GM23338 (cell line): ENCODE data around the gene C2CD2L. TPM values are rescaled to one million over a fixed set of nuclear protein-coding genes. Genes with fewer than 3 reads are reported as not detected.

Experiments
- ATAC-seq: fragments of 200-7000 bp; cut with Tn5 transposase; 3 replicates; pipeline ENCODE4 v1.9.1; 2020
- DNase-seq: peaks from one replicate; pipeline ENCODE4 v3.0.0-alpha.2; 2015; ENCODE audit warnings: low spot score
- H2AFZ ChIP-seq: fragments of 200-600 bp; sonication (generic); 2 replicates; pipeline ENCODE4 v1.8.0; 2016; ENCODE audit warnings: antibody characterized with exemption, mild to moderate bottlenecking, moderate library complexity
- H3F3A ChIP-seq: fragments of 200-600 bp; sonication (generic); replicated peaks from 2 replicates; pipeline ENCODE4 v1.8.0; 2017; ENCODE audit warnings: antibody characterized with exemption, mixed run types, low read depth
- H3K27ac ChIP-seq: fragments of 200-600 bp; sonication (generic); 2 replicates; pipeline ENCODE4 v1.6.1; 2016; ENCODE audit warnings: low read depth
- H3K27me3 ChIP-seq: fragments of 200-600 bp; sonication (generic); 2 replicates; pipeline ENCODE4 v1.8.0; 2016; ENCODE audit warnings: mild to moderate bottlenecking, mixed run types, moderate library complexity; ENCODE audit not compliant: insufficient read depth
- H3K36me3 ChIP-seq: fragments of 200-600 bp; sonication (generic); 2 replicates; pipeline ENCODE4 v1.8.0; 2016; ENCODE audit warnings: mild to moderate bottlenecking; ENCODE audit not compliant: insufficient read depth
- H3K4me1 ChIP-seq: fragments of 200-600 bp; sonication (generic); 2 replicates; pipeline ENCODE4 v1.8.0; 2016; ENCODE audit warnings: mild to moderate bottlenecking, moderate library complexity; ENCODE audit not compliant: insufficient read depth
- H3K4me2 ChIP-seq: fragments of 200-600 bp; sonication (generic); 2 replicates; pipeline ENCODE4 v1.7.1; 2017; ENCODE audit warnings: mixed run types
- H3K4me3 ChIP-seq: fragments of 200-600 bp; sonication (generic); 2 replicates; pipeline ENCODE4 v1.6.1; 2016; ENCODE audit warnings: mixed run types
- H3K79me2 ChIP-seq: fragments of 200-600 bp; sonication (generic); replicated peaks from 2 replicates; pipeline ENCODE4 v1.8.0; 2017; ENCODE audit warnings: mild to moderate bottlenecking; ENCODE audit not compliant: insufficient read depth
- H3K9me2 ChIP-seq: fragments of 200-600 bp; sonication (generic); 2 replicates; pipeline ENCODE4 v1.8.0; 2017; ENCODE audit not compliant: insufficient read depth
- H4K20me1 ChIP-seq: fragments of 200-600 bp; sonication (generic); replicated peaks from 2 replicates; pipeline ENCODE4 v1.8.0; 2017; ENCODE audit warnings: mild to moderate bottlenecking; ENCODE audit not compliant: insufficient read depth
- H3K27ac Mint-ChIP-seq: 2 replicates; pipeline ENCODE4 v1.8.0; 2020; ENCODE audit warnings: inconsistent platforms, mild to moderate bottlenecking, moderate library complexity, mixed read lengths
- H3K27me3 Mint-ChIP-seq: 3 replicates; pipeline ENCODE4 v1.8.0; 2022; ENCODE audit warnings: low read depth, mild to moderate bottlenecking, moderate library complexity, mixed read lengths, inconsistent platforms; ENCODE audit not compliant: insufficient read depth, poor library complexity
- H3K36me3 Mint-ChIP-seq: 3 replicates; pipeline ENCODE4 v1.8.0; 2021; ENCODE audit warnings: low read depth, mild to moderate bottlenecking, inconsistent platforms, moderate library complexity, mixed read lengths
- H3K4me1 Mint-ChIP-seq: 3 replicates; pipeline ENCODE4 v1.8.0; 2020; ENCODE audit warnings: mild to moderate bottlenecking, inconsistent platforms, mixed read lengths
- H3K4me3 Mint-ChIP-seq: 3 replicates; pipeline ENCODE4 v1.8.0; 2021; ENCODE audit warnings: moderate library complexity, mild to moderate bottlenecking, inconsistent platforms, mixed read lengths
- H3K9me3 Mint-ChIP-seq: 3 replicates; pipeline ENCODE4 v1.8.0; 2020; ENCODE audit warnings: moderate library complexity, mild to moderate bottlenecking, inconsistent platforms, mixed read lengths
- CREB1 ChIP-seq: fragments of 250-450 bp; sonication (Bioruptor Pico); IDR thresholded peaks from 2 replicates; pipeline ENCODE4 v1.5.0; 2020; ENCODE audit warnings: low read depth, mild to moderate bottlenecking, moderate library complexity
- CTCF ChIP-seq, 2 experiments: fragments of 200-600 bp in 1 of 2; sonication (generic) in 1 of 2; conservative IDR thresholded peaks; 2 replicates each; pipeline versions ENCODE4 v1.5.1 to v1.6.1; 2016 to 2017; ENCODE audit warnings: antibody characterized with exemption in 2 of 2, low read depth in 2 of 2, mild to moderate bottlenecking in 2 of 2, moderate library complexity in 1 of 2
- ETS1 ChIP-seq: IDR thresholded peaks from 2 replicates; pipeline ENCODE4 v1.6.1; 2016; ENCODE audit warnings: antibody characterized with exemption
- EZH2 ChIP-seq: fragments of 200-600 bp; sonication (generic); IDR thresholded peaks from one replicate; pipeline ENCODE4 v1.8.0; 2017; ENCODE audit warnings: antibody characterized with exemption, mild to moderate bottlenecking, low read depth; ENCODE audit not compliant: unreplicated experiment
- EZH2phosphoT487 ChIP-seq: fragments of 200-600 bp; sonication (generic); IDR thresholded peaks from one replicate; pipeline ENCODE4 v1.8.1; 2018; ENCODE audit warnings: antibody characterized with exemption; ENCODE audit not compliant: unreplicated experiment
- NANOG ChIP-seq: IDR thresholded peaks from 2 replicates; pipeline ENCODE4 v1.6.1; 2016; ENCODE audit warnings: antibody characterized with exemption, borderline replicate concordance
- ZNF114 ChIP-seq: fragments of 250-450 bp; sonication (Bioruptor Pico); IDR thresholded peaks from 2 replicates; pipeline ENCODE4 v1.5.0; 2020; ENCODE audit warnings: mild to moderate bottlenecking, moderate library complexity
- ZNF331 ChIP-seq: fragments of 250-450 bp; sonication (Bioruptor Pico); IDR thresholded peaks from 2 replicates; pipeline ENCODE4 v1.5.0; 2020; ENCODE audit warnings: low read depth, mild to moderate bottlenecking, moderate library complexity
- ZNF462 ChIP-seq: fragments of 250-450 bp; sonication (Bioruptor Pico); IDR thresholded peaks from 2 replicates; pipeline ENCODE4 v1.5.0; 2020; ENCODE audit warnings: mild to moderate bottlenecking, moderate library complexity
- polyA plus RNA-seq: library from polyadenylated mRNA; unstranded; fragments of >200 nt; fragmentation: Nextera tagmentation; extraction: Ambion mirVana; gene quantifications from 2 replicates; pipeline ENCODE4 v1.2.1, GENCODE V29; 2016
- total RNA-seq: library from RNA; depleted of rRNA; stranded (reverse); fragments of >200 nt; shearing (Covaris generic); gene quantifications from 2 replicates; pipeline ENCODE4 v1.2.3, GENCODE V29; 2014

The C2CD2L gene
- total and polyA plus RNA-seq, 2 experiments from 2014 or later, result 1.4 to 4.4 TPM

- no peaks in the 10 kb centered on the region for H3K36me3 ChIP-seq
- no peak overlapping the region for H2AFZ ChIP-seq
- no peak overlapping the region for H3K27ac ChIP-seq
- no peak overlapping the region for H3K4me3 ChIP-seq
- no peaks in the 10 kb centered on the region; the same call in 2 of the 3 replicates for H3K36me3 Mint-ChIP-seq
- peaks cover 10% of the 10 kb centered on the region for H3K4me1 Mint-ChIP-seq
- no peak overlapping the region for H3K4me2 ChIP-seq
- H3K4me1 ChIP-seq, result peaks cover 12% of the 10 kb centered on the region
- no peak for DNase-seq
- H3K79me2 ChIP-seq, result peaks cover under 1% of the 10 kb centered on the region; the same call in 1 of the 2 replicates
- no peaks in the 10 kb centered on the region for H3K9me3 Mint-ChIP-seq
- TF ChIP-seq ZNF331 (CRISPR knock-in tag) (no peak), CTCF (conservative IDR thresholded peaks at IDR 0.05; ENCODE audit: low read depth in 2 of 2) (no peak), EZH2phosphoT487 (no peak), NANOG (no peak)
- H3F3A ChIP-seq, result 0 out of 2 replicates have a peak, but pooled peaks cover 3% of the 10 kb centered on the region
- no peaks in the 10 kb centered on the region for H3K27me3 ChIP-seq
- no peak for ATAC-seq
- H3K9me2 ChIP-seq, result no peaks in the 10 kb centered on the region
- H4K20me1 ChIP-seq, result no peaks in the 10 kb centered on the region
- H3K27ac Mint-ChIP-seq, result no peak overlapping the region
- H3K27me3 Mint-ChIP-seq, result peaks cover 14% of the 10 kb centered on the region
- no peak overlapping the region for H3K4me3 Mint-ChIP-seq
Observed at GRCh38 chr11:119116601-119117000, 9.5 kb downstream of the C2CD2L start.

GRCh38 chr11:119117004-119117706 is 10.0 kb downstream of the C2CD2L start:
- DNase-seq, result no peak
- H3K9me2 ChIP-seq, result no peaks in the 10 kb centered on the region
- H3K4me3 Mint-ChIP-seq, result no peak overlapping the region
- no peaks in the 10 kb centered on the region for H3K9me3 Mint-ChIP-seq
- H3K27me3 ChIP-seq, result no peaks in the 10 kb centered on the region
- no peak overlapping the region for H3K27ac Mint-ChIP-seq
- H4K20me1 ChIP-seq, result peaks cover 4% of the 10 kb centered on the region; the same call in 1 of the 2 replicates
- no peak for ATAC-seq
- H3K36me3 ChIP-seq, result no peaks in the 10 kb centered on the region
- no peak overlapping the region for H3K27ac ChIP-seq
- no peak overlapping the region for H3K4me2 ChIP-seq
- H3K4me1 Mint-ChIP-seq, result peaks cover 13% of the 10 kb centered on the region
- H3K4me1 ChIP-seq, result peaks cover 14% of the 10 kb centered on the region
- H3F3A ChIP-seq, result 0 out of 2 replicates have a peak, but pooled peaks cover 3% of the 10 kb centered on the region
- H3K4me3 ChIP-seq, result no peak overlapping the region
- H3K36me3 Mint-ChIP-seq, result no peaks in the 10 kb centered on the region; the same call in 2 of the 3 replicates
- H3K27me3 Mint-ChIP-seq, result peaks cover 16% of the 10 kb centered on the region
- H2AFZ ChIP-seq, result no peak overlapping the region
- H3K79me2 ChIP-seq, result peaks cover 6% of the 10 kb centered on the region
- TF ChIP-seq CTCF (conservative IDR thresholded peaks at IDR 0.05; ENCODE audit: low read depth in 2 of 2), result no peak
- no peak for TF ChIP-seq ZNF462
- no peak for TF ChIP-seq EZH2phosphoT487
- no peak for TF ChIP-seq ETS1
- no peak for TF ChIP-seq EZH2
- TF ChIP-seq CREB1 (CRISPR knock-in tag), result no peak
- no peak for TF ChIP-seq ZNF114 (CRISPR knock-in tag)
